HepG2 (cell line): Measurements from ENCODE around the gene RBX1. TPM values are rescaled to one million over a fixed set of nuclear protein-coding genes. Genes with fewer than 3 reads are reported as not detected.

Source experiments
- ATF7-NPFF ChIP-seq: sonication (generic); formaldehyde crosslinking; IDR thresholded peaks from 2 replicates; pipeline ENCODE4 v1.8.1; 2023; ENCODE audit warnings: mild to moderate bottlenecking, low read depth, missing genetic modification reagents, moderate library complexity
- CCDC6 ChIP-seq: sonication (generic); formaldehyde crosslinking; IDR thresholded peaks from 2 replicates; pipeline ENCODE4 v1.8.1; 2022; ENCODE audit warnings: mild to moderate bottlenecking, missing genetic modification reagents, moderate library complexity
- CREM ChIP-seq, 2 experiments: sonication (generic) in 1 of 2; formaldehyde crosslinking in 1 of 2; IDR thresholded peaks; 2 replicates each; pipeline versions ENCODE4 v1.4.0 to v1.6.1; 2016 to 2020; ENCODE audit warnings: antibody characterized with exemption in 1 of 2, mild to moderate bottlenecking in 1 of 2, missing genetic modification reagents in 1 of 2
- GABPA ChIP-seq, 2 experiments: IDR thresholded peaks; 2 replicates each; pipeline ENCODE4 v1.6.1; 2011 to 2016; ENCODE audit warnings: low read depth in 2 of 2, low read length in 1 of 2, missing biosample characterization in 1 of 2, missing genetic modification characterization in 1 of 2
- HDAC1 ChIP-seq: sonication (generic); formaldehyde crosslinking; IDR thresholded peaks from 2 replicates; pipeline ENCODE4 v1.5.1; 2020; ENCODE audit warnings: mild to moderate bottlenecking, missing genetic modification reagents
- NFKB2 ChIP-seq: sonication (generic); formaldehyde crosslinking; IDR thresholded peaks from 2 replicates; pipeline ENCODE4 v1.4.0; 2020; ENCODE audit warnings: missing genetic modification reagents, borderline replicate concordance
- RXRA ChIP-seq: sonication (generic); formaldehyde crosslinking; IDR thresholded peaks from 2 replicates; pipeline ENCODE4 v1.5.1; 2020; ENCODE audit warnings: missing genetic modification reagents
- STAG1 ChIP-seq: sonication (generic); formaldehyde crosslinking; IDR thresholded peaks from 2 replicates; pipeline ENCODE4 v1.4.0; 2020; ENCODE audit warnings: missing genetic modification reagents
- TCF7 ChIP-seq: sonication (generic); IDR thresholded peaks from 2 replicates; pipeline ENCODE4 v1.6.1; 2016; ENCODE audit warnings: antibody characterized with exemption, low read depth
- ZMYM4 ChIP-seq: sonication (generic); formaldehyde crosslinking; IDR thresholded peaks from 2 replicates; pipeline ENCODE4 v1.8.1; 2023; ENCODE audit warnings: mild to moderate bottlenecking, missing genetic modification reagents
- ZNF451 ChIP-seq: sonication (generic); formaldehyde crosslinking; IDR thresholded peaks from 2 replicates; pipeline ENCODE4 v1.5.0; 2020; ENCODE audit warnings: mild to moderate bottlenecking, missing genetic modification reagents
- ZNF501 ChIP-seq: sonication (generic); formaldehyde crosslinking; IDR thresholded peaks from 2 replicates; pipeline ENCODE4 v1.5.1; 2020; ENCODE audit warnings: mild to moderate bottlenecking, moderate library complexity, missing genetic modification reagents
- ZNF563 ChIP-seq: sonication (generic); formaldehyde crosslinking; IDR thresholded peaks from 2 replicates; pipeline ENCODE4 v1.8.0; 2022; ENCODE audit warnings: mild to moderate bottlenecking, moderate library complexity, missing genetic modification reagents
- ZNF761 ChIP-seq: sonication (generic); formaldehyde crosslinking; conservative IDR thresholded peaks from 2 replicates; pipeline ENCODE4 v1.4.0; 2020; ENCODE audit warnings: mild to moderate bottlenecking, missing genetic modification reagents
- ZNF878 ChIP-seq: sonication (generic); formaldehyde crosslinking; IDR thresholded peaks from 2 replicates; pipeline ENCODE4 v1.8.1; 2023; ENCODE audit warnings: mild to moderate bottlenecking, missing genetic modification reagents, moderate library complexity
- ZSCAN12 ChIP-seq: sonication (generic); formaldehyde crosslinking; IDR thresholded peaks from 2 replicates; pipeline ENCODE4 v1.9.0; 2021; ENCODE audit warnings: mild to moderate bottlenecking, missing genetic modification reagents
- polyA plus RNA-seq, 8 experiments: library from polyadenylated mRNA; depleted of rRNA in 3 of 8; stranded (reverse) in 7 of 8; unstranded in 1 of 8; fragments of >200 nt; fragmentation: Illumina TruSeq in 4 of 8; extraction: Trizol in 4 of 8; gene quantifications; 2 replicates each; pipeline versions ENCODE4 v1.2.1 to v1.2.3, GENCODE V29; 2011 to 2016; ENCODE audit warnings: low read depth in 4 of 8, missing spikeins in 1 of 8, mixed read lengths in 1 of 8; ENCODE audit not compliant: insufficient read depth in 1 of 8
- total RNA-seq, 5 experiments: library from RNA; depleted of rRNA; stranded (reverse); fragments of >200 nt; fragmentation: Illumina TruSeq; extraction: Trizol; gene quantifications; 2 replicates each; pipeline ENCODE4 v1.2.3, GENCODE V29; 2016; ENCODE audit warnings: low read depth in 1 of 5
- TF ChIP-seq, protein P1 (sequence below): sonication (generic); formaldehyde crosslinking; IDR thresholded peaks from 2 replicates; pipeline ENCODE4 v1.4.0; 2020; ENCODE audit warnings: missing genetic modification reagents
- TF ChIP-seq, protein P2 (sequence below): sonication (generic); formaldehyde crosslinking; IDR thresholded peaks from 2 replicates; pipeline ENCODE4 v1.8.0; 2022; ENCODE audit warnings: mild to moderate bottlenecking, missing genetic modification reagents; ENCODE audit not compliant: insufficient replicate concordance
- TF ChIP-seq, protein P3 (sequence below): IDR thresholded peaks from 2 replicates; pipeline ENCODE4 v1.6.1; 2016
- TF ChIP-seq, protein P4 (sequence below): sonication (generic); formaldehyde crosslinking; IDR thresholded peaks from 2 replicates; pipeline ENCODE4 v1.4.0; 2020; ENCODE audit warnings: mild to moderate bottlenecking, missing genetic modification reagents
- TF ChIP-seq, protein P5 (sequence below): sonication (generic); formaldehyde crosslinking; IDR thresholded peaks from 2 replicates; pipeline ENCODE4 v1.4.0; 2020; ENCODE audit warnings: missing genetic modification reagents, low read depth, mild to moderate bottlenecking, borderline replicate concordance
- TF ChIP-seq, protein P6 (sequence below): sonication (generic); formaldehyde crosslinking; IDR thresholded peaks from 2 replicates; pipeline ENCODE4 v1.8.0; 2022; ENCODE audit warnings: mild to moderate bottlenecking, missing genetic modification reagents, moderate library complexity

RBX1 gene
- total and polyA plus RNA-seq, 2 of the 13 experiments (the other 11 are each of a cell fraction or from before 2014, with no cell fraction given): 84.9 to 90.2 TPM

DNA sequence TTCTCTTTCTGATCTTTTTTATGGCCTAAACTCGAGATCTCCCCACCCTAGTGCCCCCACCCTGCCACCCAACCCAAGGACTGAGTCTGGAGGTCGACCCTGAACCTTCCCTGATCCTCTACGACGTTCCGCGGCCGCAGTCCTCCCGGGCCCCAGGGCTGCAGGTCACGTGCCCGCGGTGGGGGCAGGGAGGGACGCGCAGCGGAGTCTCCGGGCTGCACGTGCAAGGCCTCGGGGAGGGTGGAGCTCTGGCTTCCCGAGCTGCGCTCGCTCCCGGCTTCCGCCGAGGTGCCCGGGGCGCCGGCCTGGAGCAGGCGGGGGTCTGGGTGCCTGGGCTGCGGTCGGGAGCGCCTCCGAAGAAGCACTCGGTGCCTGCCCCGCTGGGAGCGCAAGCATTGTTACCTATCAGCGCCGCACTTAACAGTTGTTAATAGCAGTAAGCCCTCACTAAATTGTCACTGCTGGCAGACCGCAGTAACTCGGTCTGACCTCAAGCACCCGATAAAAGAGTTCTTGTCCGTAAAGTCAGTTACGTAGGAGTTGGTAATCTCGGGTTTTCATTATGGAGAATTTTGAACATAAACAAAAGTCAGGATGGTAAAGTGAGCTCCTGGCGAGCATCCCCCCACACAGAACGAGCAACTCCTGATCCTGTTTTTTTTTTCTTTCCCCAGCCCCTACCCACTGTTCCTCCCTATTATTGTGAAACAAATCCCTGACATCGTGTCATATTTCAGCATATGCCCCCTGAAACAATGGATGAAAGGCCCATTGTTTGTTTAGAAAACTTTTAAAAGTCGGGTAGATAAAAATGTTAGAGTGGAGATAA lies 71.5 kb downstream of the RBX1 start (continued):
- peak; percentile 83; the same call in 1 of the 2 replicates for TF ChIP-seq ZNF451 (CRISPR knock-in tag)
- TF ChIP-seq, protein P1, sequence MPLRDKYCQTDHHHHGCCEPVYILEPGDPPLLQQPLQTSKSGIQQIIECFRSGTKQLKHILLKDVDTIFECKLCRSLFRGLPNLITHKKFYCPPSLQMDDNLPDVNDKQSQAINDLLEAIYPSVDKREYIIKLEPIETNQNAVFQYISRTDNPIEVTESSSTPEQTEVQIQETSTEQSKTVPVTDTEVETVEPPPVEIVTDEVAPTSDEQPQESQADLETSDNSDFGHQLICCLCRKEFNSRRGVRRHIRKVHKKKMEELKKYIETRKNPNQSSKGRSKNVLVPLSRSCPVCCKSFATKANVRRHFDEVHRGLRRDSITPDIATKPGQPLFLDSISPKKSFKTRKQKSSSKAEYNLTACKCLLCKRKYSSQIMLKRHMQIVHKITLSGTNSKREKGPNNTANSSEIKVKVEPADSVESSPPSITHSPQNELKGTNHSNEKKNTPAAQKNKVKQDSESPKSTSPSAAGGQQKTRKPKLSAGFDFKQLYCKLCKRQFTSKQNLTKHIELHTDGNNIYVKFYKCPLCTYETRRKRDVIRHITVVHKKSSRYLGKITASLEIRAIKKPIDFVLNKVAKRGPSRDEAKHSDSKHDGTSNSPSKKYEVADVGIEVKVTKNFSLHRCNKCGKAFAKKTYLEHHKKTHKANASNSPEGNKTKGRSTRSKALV (CRISPR knock-in tag): peak; percentile 86
- peak; percentile 95 for TF ChIP-seq ZNF563 (CRISPR knock-in tag)
- peak; percentile 95 for TF ChIP-seq ATF7-NPFF (CRISPR knock-in tag)
- TF ChIP-seq ZSCAN12: no peak
- TF ChIP-seq, protein P2, sequence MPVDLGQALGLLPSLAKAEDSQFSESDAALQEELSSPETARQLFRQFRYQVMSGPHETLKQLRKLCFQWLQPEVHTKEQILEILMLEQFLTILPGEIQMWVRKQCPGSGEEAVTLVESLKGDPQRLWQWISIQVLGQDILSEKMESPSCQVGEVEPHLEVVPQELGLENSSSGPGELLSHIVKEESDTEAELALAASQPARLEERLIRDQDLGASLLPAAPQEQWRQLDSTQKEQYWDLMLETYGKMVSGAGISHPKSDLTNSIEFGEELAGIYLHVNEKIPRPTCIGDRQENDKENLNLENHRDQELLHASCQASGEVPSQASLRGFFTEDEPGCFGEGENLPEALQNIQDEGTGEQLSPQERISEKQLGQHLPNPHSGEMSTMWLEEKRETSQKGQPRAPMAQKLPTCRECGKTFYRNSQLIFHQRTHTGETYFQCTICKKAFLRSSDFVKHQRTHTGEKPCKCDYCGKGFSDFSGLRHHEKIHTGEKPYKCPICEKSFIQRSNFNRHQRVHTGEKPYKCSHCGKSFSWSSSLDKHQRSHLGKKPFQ (CRISPR knock-in tag): no peak
- peak; percentile 79 for TF ChIP-seq ZMYM4
- no peak for TF ChIP-seq GABPA (IDR thresholded peaks at IDR 0.05; ENCODE audit: low read depth, low read length)
- TF ChIP-seq GABPA (CRISPR knock-in tag; IDR thresholded peaks at IDR 0.05; ENCODE audit: low read depth): no peak
- TF ChIP-seq, protein P3, sequence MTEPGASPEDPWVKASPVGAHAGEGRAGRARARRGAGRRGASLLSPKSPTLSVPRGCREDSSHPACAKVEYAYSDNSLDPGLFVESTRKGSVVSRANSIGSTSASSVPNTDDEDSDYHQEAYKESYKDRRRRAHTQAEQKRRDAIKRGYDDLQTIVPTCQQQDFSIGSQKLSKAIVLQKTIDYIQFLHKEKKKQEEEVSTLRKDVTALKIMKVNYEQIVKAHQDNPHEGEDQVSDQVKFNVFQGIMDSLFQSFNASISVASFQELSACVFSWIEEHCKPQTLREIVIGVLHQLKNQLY: peak; percentile 93
- TF ChIP-seq TCF7: peak; percentile 14; the same call in 1 of the 2 replicates
- TF ChIP-seq, protein P4, sequence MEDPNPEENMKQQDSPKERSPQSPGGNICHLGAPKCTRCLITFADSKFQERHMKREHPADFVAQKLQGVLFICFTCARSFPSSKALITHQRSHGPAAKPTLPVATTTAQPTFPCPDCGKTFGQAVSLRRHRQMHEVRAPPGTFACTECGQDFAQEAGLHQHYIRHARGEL (CRISPR knock-in tag): 0 out of 2 replicates have a peak, but pooled peaks have one; percentile 81
- TF ChIP-seq ZNF501 (CRISPR knock-in tag): peak; percentile 61
- TF ChIP-seq, protein P5, sequence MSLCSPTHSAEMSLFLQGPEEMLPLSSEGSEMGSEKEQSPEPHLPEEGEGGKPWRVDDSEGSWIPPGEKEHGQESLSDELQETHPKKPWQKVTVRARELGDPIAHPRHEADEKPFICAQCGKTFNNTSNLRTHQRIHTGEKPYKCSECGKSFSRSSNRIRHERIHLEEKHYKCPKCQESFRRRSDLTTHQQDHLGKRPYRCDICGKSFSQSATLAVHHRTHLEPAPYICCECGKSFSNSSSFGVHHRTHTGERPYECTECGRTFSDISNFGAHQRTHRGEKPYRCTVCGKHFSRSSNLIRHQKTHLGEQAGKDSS: peak; percentile 88; the same call in 1 of the 2 replicates
- no peak; the same call in 1 of the 2 replicates for TF ChIP-seq ZNF878 (CRISPR knock-in tag)
- TF ChIP-seq, protein P6, sequence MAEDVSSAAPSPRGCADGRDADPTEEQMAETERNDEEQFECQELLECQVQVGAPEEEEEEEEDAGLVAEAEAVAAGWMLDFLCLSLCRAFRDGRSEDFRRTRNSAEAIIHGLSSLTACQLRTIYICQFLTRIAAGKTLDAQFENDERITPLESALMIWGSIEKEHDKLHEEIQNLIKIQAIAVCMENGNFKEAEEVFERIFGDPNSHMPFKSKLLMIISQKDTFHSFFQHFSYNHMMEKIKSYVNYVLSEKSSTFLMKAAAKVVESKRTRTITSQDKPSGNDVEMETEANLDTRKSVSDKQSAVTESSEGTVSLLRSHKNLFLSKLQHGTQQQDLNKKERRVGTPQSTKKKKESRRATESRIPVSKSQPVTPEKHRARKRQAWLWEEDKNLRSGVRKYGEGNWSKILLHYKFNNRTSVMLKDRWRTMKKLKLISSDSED (CRISPR knock-in tag): 0 out of 2 replicates have a peak, but pooled peaks have one; percentile 57
- TF ChIP-seq NFKB2 (CRISPR knock-in tag): peak; percentile 97; the same call in 1 of the 2 replicates
- TF ChIP-seq CREM (IDR thresholded peaks at IDR 0.05): no peak
- no peak for TF ChIP-seq CREM (CRISPR knock-in tag; IDR thresholded peaks at IDR 0.05)
- TF ChIP-seq STAG1 (CRISPR knock-in tag): no peak; the same call in 1 of the 2 replicates
- peak; percentile 88 for TF ChIP-seq RXRA (CRISPR knock-in tag)
- peak; percentile 70 for TF ChIP-seq HDAC1 (CRISPR knock-in tag)
- TF ChIP-seq CCDC6 (CRISPR knock-in tag): peak; percentile 94
- peak; percentile 78; the same call in 1 of the 2 replicates for TF ChIP-seq ZNF761 (CRISPR knock-in tag)
